HG03095 (cell line): Measurements from ENCODE around the gene ATP6V1F.

ENCODE experiments used
- ATAC-seq: cut with Tn5 transposase; IDR thresholded peaks from one replicate; pipeline ENCODE4 v1.9.1; 2021; ENCODE audit warnings: moderate library complexity; ENCODE audit not compliant: unreplicated experiment

The ATP6V1F gene, protein sequence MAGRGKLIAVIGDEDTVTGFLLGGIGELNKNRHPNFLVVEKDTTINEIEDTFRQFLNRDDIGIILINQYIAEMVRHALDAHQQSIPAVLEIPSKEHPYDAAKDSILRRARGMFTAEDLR

DNA sequence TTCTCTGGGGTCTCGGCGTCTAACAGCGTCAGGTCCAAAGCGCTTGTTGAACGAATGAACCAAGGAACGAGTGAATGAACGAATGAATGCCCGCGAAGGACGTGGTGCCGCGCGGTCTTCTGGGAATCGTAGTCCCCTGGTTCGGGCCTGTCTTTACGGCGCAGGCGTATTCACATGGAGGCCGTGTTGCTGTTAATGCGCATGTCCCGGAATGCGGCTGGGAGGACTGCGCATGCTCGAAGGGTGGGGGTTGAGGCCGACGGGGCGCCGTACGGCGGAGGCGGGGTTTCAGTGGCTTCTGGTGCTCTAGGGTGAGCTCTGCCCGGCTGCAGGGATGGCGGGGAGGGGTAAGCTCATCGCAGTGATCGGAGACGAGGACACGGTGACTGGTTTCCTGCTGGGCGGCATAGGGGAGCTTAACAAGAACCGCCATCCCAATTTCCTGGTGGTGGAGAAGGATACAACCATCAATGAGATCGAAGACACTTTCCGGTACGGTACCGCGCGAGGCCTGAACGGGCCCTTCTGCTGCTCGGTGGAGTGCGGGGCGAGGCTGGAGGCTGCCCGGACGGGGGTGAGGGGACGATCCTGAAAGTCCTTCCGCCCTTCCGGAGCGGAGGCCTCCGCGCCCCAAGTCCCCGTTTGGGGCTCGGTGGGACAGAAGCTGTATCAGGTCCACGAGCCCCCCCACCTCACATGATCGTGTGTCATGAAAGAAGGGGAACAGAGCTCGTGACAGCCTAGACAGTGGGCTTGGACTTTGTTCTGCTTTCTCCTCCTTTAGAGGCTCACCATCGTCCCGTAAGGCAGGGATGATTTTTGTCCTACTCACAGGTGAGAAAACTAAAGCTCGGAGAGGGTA lies at the start of gene ATP6V1F:
ATP6V1F (plus strand) TSS at position 286 of the 862 bp plus-strand sequence; CDS start at position 335, 49 bp downstream.
- peak; percentile 76 for ATAC-seq

DNA sequence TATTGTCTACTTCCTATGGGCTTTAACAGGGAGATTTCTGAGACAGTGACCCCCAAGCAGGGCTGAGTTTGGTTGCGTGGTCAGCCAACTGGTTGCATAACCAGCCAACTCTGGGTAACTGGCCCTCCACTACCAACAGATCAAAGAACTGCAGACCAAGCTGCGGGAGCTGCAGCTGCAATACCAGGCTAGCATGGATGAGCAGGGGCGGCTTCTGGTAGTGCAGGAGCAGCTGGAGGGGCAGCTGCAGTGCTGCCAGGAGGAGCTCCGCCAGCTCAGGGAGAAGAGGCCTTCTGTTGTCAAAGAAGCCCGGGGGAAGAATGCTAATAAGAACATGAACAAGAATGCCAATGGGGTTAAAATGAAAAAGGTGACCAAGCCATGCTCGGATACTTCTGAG lies 48.2 kb upstream of the ATP6V1F start:
- no peak for ATAC-seq

DNA sequence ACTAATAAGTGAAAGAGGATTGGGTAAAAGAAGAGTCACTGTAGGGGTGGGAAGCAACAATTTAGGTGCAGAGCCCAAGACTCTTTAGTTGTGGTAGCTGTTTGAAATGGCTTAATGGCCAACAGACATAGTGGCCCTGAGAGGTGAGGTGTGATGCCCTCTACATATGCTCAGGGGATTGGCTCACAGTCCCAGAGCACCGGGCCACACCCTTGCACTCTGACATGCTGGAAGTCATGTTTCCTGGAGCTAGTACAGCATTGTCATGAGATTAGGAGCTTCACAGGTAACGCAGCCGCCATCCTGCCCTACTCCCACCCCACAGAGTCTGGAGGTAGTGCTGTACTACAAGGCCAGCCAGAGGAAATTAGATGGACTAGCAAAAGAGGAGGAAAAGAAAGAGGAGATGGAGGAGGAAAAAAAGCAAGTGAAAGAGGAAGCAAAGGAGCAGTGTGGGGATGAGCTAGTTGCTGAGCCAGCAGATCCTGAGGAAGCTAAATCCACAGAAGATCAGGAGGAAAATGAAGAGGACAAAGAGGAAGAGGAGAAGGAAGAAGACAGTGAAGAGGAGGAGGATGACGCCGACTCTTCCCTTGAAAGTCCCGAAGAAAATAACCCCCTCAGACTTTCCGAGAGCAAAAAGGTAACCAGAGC lies 47.2 kb upstream of the ATP6V1F start:
- ATAC-seq: no peak

DNA sequence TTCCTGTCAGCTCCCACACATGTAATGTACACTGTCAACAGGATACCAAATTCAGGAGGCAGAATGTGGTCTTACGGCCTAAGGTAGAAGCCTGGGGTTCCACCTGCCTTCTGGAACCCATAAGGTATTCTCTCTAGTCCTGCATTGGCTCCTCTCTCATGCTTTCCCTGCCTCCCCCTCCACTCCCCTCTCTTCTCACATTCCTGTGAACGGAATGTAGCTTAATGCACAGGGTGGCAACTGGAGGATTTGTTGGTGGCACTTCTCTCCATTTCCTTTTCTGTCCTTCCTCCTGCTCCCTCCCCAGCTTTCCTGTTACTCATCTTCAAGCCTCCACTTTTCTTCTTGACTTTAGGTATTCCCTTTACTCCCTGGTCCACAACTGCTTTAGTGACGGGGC lies 44.0 kb upstream of the ATP6V1F start:
- ATAC-seq: no peak

DNA sequence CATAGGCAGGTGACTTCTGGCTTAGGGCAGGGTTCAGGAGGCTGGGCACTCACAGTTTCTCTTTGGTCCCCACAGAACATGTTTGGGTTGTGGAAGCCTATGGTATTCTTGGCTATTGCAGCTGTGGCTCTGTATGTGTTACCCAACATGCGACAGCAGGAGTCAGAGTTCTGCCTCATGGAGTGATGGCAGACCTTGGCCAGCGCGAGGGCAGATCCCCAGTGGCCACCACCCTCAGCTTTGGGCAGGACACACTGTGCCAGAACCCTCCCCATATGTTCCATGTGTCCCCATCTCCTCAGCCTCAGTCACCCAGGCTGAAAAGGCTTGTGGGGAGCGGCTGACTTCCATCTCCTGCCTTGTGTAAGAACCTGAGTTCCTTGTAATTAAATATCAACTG lies 40.9 kb upstream of the ATP6V1F start:
- no peak for ATAC-seq

DNA sequence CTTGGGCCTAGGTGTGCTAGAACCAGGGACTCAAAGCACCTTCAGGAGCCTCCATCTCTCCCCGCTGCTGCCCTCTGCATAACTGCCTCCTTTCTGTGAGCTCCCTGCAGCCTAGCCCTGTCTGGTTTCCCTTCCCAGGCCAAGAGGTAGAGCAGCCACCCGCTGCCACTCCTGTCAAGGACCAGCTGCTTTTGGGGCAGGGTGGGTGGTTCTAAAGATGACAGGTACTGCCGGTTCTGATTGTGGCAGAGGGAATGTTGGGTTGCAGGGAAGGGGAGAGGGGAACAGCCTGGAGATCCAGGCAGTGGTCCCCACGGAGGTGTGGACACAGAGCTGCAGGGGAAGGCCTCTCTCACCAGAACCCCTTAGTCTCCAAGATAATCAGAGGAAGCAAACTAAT lies 36.1 kb upstream of the ATP6V1F start:
- ATAC-seq: no peak

DNA sequence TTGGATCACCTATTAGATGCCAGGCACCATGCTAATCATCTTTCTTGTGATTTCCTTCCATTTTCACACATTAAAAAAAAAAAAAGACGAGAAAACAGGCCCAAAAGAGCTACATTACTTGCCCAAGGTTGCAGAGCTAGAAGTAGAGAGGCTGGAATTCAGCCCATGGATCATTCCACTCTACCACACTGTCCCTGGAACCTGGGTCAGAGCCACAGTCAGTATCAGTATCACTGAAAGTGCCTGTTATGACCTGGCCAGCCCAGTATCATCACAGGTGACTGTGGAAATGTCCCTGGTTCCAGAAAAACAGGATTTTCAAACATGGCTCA lies 35.8 kb upstream of the ATP6V1F start:
- ATAC-seq: no peak

DNA sequence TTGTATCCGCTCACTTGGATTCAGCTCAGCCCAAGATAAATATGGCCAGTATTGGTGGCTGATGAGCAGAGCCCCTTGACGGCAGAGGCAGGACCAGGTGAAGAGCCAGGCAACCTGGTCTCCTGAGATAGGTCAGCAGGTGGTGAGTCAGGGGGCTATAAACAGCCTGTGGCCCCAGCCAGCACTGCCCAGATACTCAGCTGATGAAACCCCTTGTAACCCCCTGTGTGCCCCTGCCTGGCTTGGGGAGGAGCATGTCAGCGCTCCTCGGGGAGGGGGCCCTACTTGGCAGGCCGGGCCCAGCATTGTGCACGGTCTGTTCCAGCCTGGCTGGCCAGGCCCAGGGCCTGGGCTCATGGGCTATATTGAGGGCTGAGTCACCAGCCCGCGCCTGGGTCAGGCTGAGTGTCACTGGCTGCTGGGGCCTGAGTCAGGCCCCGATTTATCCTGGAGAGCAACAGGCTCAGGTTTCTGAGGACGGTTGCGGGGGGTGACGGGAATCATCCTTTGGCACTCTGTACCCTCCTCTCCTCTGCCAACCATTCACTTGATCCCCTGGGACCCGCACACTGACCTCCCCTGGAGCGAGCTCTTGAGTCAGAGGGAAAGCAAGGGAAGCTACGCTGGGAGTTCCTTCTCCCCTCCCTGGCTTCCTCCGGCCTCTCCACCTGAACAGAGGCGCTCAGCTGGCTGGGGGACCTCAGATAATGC lies 35.3 kb upstream of the ATP6V1F start:
- ATAC-seq: no peak

DNA sequence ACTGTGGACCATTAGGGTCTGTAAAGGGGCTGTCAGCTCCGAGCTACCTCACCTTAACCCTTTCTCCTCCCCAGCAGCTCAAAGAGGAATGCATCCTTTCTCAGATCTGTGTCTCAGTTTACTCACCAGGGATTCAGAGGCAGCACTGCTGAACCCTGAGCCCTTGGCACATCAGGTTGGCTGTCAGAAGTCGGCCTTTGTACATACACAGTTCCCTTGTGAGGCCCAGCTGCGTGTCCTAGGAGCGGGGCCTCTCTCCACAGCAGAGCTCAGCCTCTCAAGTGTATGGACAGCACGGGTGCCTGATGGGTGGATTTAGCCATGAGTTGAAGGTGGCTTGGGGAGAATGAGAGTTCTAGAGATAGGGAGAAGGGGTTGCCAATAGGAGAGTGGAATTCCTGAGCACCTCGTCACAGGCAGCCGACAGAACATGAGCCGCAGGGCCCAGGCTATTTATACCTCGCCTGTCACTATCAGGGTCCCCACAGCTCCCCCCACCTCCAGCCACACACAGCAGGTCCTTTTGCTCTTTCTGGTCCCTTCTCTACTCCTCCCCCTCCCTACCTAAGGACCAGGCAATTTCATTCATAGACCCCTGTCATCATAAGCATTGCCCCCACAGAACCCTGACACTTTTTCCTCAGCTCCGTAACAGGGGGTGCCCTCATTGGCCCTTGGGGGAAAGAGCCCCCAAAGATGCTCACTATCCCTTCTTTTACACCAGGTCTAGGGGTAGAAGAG lies 34.5 kb upstream of the ATP6V1F start:
- ATAC-seq: no peak

DNA sequence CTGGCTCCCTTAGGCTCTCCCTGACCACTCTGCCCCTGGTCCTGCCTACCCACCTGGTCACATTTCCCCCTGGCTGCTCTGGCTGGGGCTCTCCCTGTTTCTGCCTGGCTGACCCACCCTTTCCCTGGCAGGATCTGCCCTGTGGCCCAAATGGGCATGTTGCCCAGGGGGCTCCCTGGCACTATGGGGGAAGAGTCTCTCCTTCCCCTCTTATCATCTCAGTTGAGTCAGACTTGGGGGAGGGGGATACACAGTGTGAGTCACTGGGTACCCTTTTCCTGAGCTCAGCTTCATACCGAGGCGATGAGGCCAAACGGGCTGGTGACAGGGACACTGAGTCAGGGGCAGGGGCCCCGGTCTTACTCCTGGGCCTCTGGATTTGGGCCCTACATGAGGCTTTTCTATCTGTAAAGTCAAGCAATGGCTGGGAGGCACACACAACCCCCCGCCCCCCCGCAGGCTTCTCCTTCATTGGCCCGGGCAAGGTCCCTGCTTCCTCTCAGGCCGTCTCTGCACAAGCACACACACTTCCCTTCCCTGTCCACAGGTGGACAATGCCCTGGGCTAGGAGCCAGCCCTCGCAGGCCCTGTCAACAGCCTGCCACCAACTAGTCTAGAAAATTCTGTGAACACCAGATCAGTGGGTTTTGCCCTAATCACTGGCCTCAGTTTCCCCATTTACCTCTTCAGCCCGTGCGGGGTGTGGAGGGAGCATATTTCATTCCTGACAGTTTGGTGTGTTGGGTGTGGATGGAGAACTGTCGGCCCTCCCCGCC lies 33.1 kb upstream of the ATP6V1F start:
- ATAC-seq: no peak

DNA sequence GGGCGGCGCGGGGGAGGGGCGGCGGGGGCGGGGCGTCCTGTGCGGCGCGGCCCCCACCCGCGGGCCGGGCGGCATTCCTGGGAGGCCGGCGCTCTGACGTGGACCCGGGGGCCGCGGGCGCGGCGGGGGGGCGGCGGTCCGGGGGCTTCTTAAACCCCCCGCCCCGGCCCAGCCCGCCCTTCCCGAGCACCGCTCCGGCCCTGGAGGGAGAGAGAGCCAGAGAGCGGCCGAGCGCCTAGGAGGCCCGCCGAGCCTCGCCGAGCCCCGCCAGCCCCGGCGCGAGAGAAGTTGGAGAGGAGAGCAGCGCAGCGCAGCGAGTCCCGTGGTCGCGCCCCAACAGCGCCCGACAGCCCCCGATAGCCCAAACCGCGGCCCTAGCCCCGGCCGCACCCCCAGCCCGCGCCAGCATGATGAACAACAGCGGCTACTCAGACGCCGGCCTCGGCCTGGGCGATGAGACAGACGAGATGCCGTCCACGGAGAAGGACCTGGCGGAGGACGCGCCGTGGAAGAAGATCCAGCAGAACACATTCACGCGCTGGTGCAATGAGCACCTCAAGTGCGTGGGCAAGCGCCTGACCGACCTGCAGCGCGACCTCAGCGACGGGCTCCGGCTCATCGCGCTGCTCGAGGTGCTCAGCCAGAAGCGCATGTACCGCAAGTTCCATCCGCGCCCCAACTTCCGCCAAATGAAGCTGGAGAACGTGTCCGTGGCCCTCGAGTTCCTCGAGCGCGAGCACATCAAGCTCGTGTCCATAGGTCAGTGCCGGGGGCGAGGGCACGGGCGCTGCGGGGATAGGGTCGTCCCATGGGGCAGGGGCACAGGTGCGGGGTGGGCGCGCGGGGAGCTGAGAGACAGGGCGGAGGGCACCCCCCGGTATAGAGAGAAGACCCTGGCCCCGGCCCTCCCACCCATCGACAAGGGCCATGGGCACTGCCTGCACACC lies 32.2 kb upstream of the ATP6V1F start, which contains the start of gene FLNC:
FLNC (plus strand) TSS at position 176 of the 947 bp plus-strand sequence; CDS start at position 408, 232 bp downstream.
- ATAC-seq: no peak

DNA sequence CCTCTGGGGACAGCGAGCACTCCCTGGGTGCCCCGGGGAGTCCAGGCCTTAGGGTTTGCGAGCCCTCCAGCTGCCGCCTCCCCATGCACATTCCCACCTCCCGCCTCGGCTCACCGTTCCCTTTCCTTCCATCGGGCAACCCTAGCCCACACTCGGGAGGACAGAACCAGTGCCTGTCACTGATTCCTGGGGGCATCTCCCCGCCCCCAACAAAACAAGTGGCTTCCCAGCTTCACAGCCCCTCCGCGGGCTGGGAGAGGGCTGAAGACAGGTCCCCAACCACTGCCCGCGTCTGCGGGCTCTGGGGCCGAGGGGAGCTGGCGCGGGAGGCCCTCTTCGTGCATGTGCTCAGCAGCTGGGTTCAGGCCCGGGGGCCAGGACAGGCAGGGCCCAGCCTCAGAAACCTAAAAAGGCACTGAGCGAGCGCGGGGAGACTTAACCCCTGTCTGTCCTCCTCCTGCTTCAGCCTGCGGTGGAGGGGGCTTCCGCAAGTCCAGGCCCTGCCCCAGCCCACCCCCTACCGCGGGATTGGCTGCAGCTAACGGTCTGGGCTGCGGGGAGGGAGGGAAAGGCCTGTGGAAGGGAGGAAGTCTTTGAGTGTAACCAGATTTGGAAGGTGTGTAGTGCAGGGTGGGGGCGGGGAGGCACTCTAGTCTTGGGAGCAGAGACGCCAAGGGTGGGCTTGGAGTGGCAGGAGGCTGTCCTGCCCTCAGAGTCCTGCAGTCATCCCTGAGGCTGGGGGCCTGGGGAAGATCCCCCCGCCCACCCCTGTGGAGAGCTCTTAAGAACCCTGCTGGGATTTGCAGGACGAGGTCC lies 31.3 kb upstream of the ATP6V1F start:
- ATAC-seq: no peak

DNA sequence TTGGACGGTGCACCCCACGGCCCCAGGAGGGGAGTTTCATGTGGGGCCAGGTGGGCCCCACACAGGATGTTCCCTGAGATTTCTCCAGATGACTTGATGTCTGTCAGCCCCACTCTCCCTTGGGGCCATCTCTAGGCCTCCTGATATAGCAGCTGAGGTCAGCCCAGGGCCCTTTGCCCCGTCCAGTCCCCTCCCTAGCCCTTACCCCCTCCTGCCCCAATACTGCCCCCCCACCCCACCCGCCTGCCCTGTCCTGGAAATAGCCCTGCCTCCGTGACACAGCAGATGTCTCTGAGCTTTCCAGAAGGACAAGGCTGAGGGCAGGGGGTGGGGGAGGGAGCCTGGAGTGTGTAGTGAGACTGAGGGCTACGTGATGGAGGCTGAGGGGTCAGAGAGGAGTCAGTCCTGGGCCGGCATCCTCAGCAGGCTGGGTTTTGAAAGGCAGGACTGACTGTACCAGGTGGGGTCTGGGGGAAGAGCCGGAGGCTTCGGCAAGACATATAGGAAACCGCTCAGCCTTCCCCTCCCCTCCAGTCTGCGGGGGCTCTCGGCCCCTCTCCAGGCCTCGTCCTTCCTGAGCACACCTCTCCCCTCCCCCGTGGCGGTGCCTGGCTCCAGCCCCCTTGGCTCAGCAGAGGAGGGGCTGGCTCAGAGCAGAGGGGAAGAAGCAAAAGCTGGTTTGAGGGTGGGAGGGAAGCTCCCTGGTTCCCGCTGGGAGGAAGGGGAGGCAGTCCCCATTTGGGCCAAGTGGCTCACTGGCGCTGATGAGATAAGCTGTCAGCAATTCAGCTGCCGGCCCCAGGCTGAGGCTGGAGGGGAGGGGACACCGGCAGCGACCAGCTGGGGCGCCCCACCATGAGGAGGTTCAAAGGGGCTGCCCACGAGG lies 30.4 kb upstream of the ATP6V1F start:
- ATAC-seq: no peak

DNA sequence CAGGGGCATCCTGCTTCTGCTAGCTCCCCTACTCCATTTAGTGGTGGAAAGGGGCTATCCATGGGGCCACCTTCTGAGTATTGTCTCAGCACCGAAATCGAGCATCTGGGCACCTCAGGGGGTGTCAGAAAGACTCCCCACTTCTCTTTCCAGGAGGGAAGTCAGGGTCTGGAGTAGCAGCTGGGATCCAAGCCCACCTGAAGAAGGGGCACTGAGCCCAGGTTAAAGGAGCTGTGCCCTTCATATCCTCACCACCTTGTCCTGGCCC lies 29.8 kb upstream of the ATP6V1F start:
- ATAC-seq: no peak

DNA sequence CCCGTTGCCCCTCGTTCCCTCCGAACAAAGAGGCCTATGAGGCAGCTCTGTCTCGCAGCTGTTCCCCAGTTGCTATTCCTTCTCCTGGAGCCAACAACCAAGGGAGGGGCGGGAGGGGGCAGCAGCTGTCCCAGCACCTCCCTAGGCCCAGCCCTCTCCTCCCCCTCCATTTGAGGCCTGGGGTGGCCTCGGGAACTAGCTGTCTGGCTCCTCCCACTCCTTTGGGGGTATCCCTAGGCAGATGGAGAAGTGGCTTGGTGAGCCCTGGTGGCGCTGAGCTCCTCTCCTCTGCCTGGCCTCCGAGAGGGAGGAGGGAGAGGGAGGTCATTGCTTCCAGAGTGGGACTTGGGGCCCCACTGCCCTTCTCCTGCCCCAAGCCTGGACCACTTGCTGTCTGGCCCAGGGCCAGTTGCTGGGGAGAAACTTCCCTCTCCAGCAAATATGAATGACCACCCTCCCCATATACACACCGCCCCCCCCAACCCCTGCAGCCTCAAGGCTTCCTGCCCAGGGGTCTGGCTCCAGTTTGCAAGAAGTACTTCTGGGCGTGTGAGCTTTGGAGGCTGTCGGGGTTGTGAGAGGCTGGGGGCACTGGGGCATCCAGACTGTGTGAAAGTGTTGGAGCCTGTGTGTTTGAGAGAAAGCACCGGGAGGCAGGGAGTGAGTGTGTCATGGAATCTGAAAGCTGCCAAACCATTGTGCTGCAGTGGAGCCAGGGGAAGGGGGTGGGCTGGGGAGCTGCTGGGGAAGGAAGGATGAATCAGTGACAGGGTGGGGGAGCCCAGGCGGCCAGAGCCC lies 29.3 kb upstream of the ATP6V1F start:
- no peak for ATAC-seq

DNA sequence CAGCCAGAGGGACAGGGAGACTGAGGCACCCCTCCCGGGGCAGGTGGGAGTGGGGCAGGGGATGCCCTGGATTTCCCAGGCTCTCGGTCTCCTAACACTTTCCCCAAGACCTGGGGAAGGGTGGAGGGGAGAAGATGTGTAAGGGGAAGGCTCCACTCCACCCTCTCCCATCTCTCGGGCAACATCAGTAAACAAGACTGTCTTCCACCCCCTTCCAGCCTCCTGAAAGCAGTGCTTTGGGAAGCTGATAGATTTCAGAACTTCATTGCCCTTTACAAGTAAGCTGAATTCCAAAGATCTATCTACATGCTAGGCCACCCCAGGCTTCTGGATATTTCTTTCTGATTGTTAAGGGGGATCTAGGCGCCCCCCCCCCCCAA lies 28.7 kb upstream of the ATP6V1F start:
- no peak for ATAC-seq
